Measurements from ENCODE around the gene STK38L. TPM values are rescaled to one million over a fixed set of nuclear protein-coding genes. Genes with fewer than 3 reads are reported as not detected.

STK38L gene
- total and polyA plus RNA-seq, 10 of the 15 experiments (the other 5 are each of a cell fraction or from before 2014, with no cell fraction given): 43.0 to 154 (median 115) TPM

DNA sequence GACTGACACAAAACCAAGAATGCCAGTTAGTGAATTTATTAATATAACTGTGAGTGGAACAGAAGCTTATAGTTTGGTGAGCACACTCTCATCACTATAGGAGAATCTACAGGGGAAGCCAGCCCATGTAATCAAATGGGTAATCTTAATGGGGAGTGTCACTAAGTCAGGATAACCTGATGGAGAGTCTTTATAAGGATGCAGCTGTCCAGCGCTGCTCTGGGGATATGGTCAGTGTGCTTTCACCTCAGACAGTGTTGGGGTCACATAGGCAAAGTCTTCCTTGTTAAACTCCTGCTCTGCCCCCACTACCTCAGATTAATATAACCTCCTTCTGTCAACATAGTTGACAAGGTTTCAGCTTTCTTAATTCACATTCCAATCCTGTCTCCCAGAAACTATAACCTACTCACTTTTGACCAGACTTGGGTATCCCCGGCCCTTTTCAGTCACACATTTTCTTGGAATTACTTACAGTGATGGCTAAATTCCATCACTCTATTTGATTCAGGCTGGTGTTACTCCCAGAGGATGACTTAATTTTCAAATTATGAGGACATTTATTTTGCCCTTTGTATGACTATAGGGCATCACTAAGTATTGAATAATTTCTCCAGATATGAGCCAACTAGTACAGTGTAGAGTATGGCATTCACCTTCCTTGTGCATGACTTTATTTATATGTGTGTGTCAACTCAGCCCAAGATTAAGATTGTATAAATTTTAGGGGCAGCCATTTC, 13.2 kb downstream of the STK38L start:
- ATAC-seq: no peak
- Histone ChIP-seq H3K27me3 (replicated peaks in 1 of 2; ENCODE audit: control insufficient read depth in 2 of 2, insufficient read depth in 2 of 2, low read length in 1 of 2) (no peaks in the 10 kb centered on the region), H2AFZ (ENCODE audit: control insufficient read depth, low read depth, low read length) (no peak overlapping the region), H3K36me3 (ENCODE audit: control insufficient read depth in 2 of 2, insufficient read depth in 2 of 2, low read length in 1 of 2) (peaks cover 5 to 11% of the 10 kb centered on the region in 2 experiments), H3K4me2 (ENCODE audit: control insufficient read depth, insufficient read depth) (no peak overlapping the region), H3K9ac (ENCODE audit: control insufficient read depth, insufficient read depth, low read length) (no peak overlapping the region), H3K4me3 (no peak overlapping the region; the same call in 1 of the 2 replicates), H3K79me2 (ENCODE audit: control insufficient read depth, insufficient read depth, low read length) (peaks cover 98% of the 10 kb centered on the region), H3K4me1 (ENCODE audit: control insufficient read depth, insufficient read depth, low read length) (peaks cover 25% of the 10 kb centered on the region), H3K27ac (ENCODE audit: control insufficient read depth, insufficient read depth) (no peak overlapping the region), H3K9me3 (replicated peaks; ENCODE audit: control insufficient read depth, insufficient read depth, low read length) (peaks cover 6% of the 10 kb centered on the region; the same call in 1 of the 3 replicates), H4K20me1 (ENCODE audit: control insufficient read depth, insufficient read depth) (peaks cover 2% of the 10 kb centered on the region; the same call in 1 of the 2 replicates)
- no peak for DNase-seq (ENCODE audit: low read depth, low spot score)
- no TSS peak for BruUV-seq (replicated peaks)
- CTCF ChIA-PET: interaction anchor here (1.0 to 1.8 kb wide), 6 partner anchors 8 to 49 kb away, joined by 3 to 7 read pairs (median 4); no protein-coding TSS in a partner anchor
- POLR2A ChIA-PET: interaction anchor here (0.7 to 7.5 kb wide), 7 partner anchors 9 to 40 kb away, joined by 3 to 45 read pairs (median 4); partner anchors contain the start of gene STK38L
- RAD21 ChIA-PET (ENCODE audit: unreplicated experiment): interaction anchor here (0.5 to 21.5 kb wide), 11 partner anchors 9 to 371 kb away, joined by 3 to 282 read pairs (median 4); no protein-coding TSS in a partner anchor
- WGBS (ENCODE audit: insufficient coverage, insufficient replicate concordance, low lambda C conversion rate, missing lambda C conversion rate): 63% methylated on average over 2 of the region's 2 CpGs
- FAIRE-seq: no peak
- SMC1A ChIA-PET (ENCODE audit: uncharacterized antibody, unreplicated experiment): interaction anchor here (0.9 to 20.4 kb wide), 13 partner anchors 9 to 432 kb away, joined by 3 to 491 read pairs (median 6); partner anchors contain the start of genes MED21 and STK38L
- in situ Hi-C loops (cut with MboI): no loop called here
- intact Hi-C loops (cut with micrococcal nuclease; ENCODE audit: unreplicated experiment): no loop called here
- TF ChIP-seq SIN3A (IDR thresholded peaks at IDR 0.05; ENCODE audit: low read depth, low read length): no peak
- no peak for TF ChIP-seq BCL11A (IDR thresholded peaks at IDR 0.05; ENCODE audit: low read depth, low read length)
- TF ChIP-seq, protein P1, sequence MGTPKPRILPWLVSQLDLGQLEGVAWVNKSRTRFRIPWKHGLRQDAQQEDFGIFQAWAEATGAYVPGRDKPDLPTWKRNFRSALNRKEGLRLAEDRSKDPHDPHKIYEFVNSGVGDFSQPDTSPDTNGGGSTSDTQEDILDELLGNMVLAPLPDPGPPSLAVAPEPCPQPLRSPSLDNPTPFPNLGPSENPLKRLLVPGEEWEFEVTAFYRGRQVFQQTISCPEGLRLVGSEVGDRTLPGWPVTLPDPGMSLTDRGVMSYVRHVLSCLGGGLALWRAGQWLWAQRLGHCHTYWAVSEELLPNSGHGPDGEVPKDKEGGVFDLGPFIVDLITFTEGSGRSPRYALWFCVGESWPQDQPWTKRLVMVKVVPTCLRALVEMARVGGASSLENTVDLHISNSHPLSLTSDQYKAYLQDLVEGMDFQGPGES (IDR thresholded peaks at IDR 0.05): no peak
- no peak for TF ChIP-seq FOXK2 (IDR thresholded peaks at IDR 0.05)
- no peak for TF ChIP-seq MXI1 (IDR thresholded peaks at IDR 0.05; ENCODE audit: low read depth, low read length)
- TF ChIP-seq EP300 (IDR thresholded peaks at IDR 0.05; ENCODE audit: borderline replicate concordance in 1 of 2, control insufficient read depth in 1 of 2, low read depth in 2 of 2, low read length in 2 of 2): no peak
- TF ChIP-seq ASH2L (IDR thresholded peaks at IDR 0.05; ENCODE audit: borderline replicate concordance, low read depth): no peak
- no peak for TF ChIP-seq RAD51 (IDR thresholded peaks at IDR 0.05)
- no peak for TF ChIP-seq PML (IDR thresholded peaks at IDR 0.05; ENCODE audit: low read length)
- no peak for TF ChIP-seq GATAD2B (conservative IDR thresholded peaks at IDR 0.05; ENCODE audit: low read depth)
- no peak for TF ChIP-seq MTA3 (IDR thresholded peaks at IDR 0.05; ENCODE audit: borderline replicate concordance, low read length)
- TF ChIP-seq, protein P2, sequence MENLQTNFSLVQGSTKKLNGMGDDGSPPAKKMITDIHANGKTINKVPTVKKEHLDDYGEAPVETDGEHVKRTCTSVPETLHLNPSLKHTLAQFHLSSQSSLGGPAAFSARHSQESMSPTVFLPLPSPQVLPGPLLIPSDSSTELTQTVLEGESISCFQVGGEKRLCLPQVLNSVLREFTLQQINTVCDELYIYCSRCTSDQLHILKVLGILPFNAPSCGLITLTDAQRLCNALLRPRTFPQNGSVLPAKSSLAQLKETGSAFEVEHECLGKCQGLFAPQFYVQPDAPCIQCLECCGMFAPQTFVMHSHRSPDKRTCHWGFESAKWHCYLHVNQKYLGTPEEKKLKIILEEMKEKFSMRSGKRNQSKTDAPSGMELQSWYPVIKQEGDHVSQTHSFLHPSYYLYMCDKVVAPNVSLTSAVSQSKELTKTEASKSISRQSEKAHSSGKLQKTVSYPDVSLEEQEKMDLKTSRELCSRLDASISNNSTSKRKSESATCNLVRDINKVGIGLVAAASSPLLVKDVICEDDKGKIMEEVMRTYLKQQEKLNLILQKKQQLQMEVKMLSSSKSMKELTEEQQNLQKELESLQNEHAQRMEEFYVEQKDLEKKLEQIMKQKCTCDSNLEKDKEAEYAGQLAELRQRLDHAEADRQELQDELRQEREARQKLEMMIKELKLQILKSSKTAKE (IDR thresholded peaks at IDR 0.05; ENCODE audit: low read depth, poor library complexity, severe bottlenecking): no peak
- TF ChIP-seq TCF12 (IDR thresholded peaks at IDR 0.05; ENCODE audit: low read depth, low read length): no peak
- TF ChIP-seq ZNF24 (IDR thresholded peaks at IDR 0.05): no peak
- TF ChIP-seq KLF5 (IDR thresholded peaks at IDR 0.05; ENCODE audit: partially characterized antibody): no peak
- no peak for TF ChIP-seq CTCF (IDR thresholded peaks at IDR 0.05 in 2 of 3, conservative IDR thresholded peaks at IDR 0.05 in 1 of 3; ENCODE audit: control insufficient read depth in 2 of 3, extremely low read depth in 1 of 3, insufficient read depth in 1 of 3, low read depth in 3 of 3, low read length in 3 of 3)
- no peak for TF ChIP-seq TCF7 (IDR thresholded peaks at IDR 0.05; ENCODE audit: borderline replicate concordance)
- no peak for TF ChIP-seq ZNF384 (IDR thresholded peaks at IDR 0.05; ENCODE audit: borderline replicate concordance, low read depth, low read length)

All from GM12878 (cell line).